Neutrophil (primary cell): ENCODE results near the gene MYO7B.

Source experiments
- H3K27ac ChIP-seq: fragments of 200-600 bp; sonication (generic); 2 replicates; pipeline ENCODE4 v1.5.1; 2016; ENCODE audit warnings: mild to moderate bottlenecking, moderate library complexity
- H3K27me3 ChIP-seq: fragments of 200-600 bp; sonication (generic); 2 replicates; pipeline ENCODE4 v1.6.0; 2016; ENCODE audit warnings: mild to moderate bottlenecking
- H3K36me3 ChIP-seq: fragments of 200-600 bp; sonication (generic); 2 replicates; pipeline ENCODE4 v1.5.1; 2017
- H3K4me1 ChIP-seq, 2 experiments: fragments of 200-600 bp in 1 of 2; sonication (generic) in 1 of 2; 1 replicate in 1 of 2; 2 replicates in 1 of 2; pipeline versions ENCODE4 v1.5.1 to v1.6.1; 2013 to 2016; ENCODE audit warnings: low read depth in 1 of 2, low read length in 1 of 2, mild to moderate bottlenecking in 1 of 2, moderate library complexity in 1 of 2; ENCODE audit not compliant: control insufficient read depth in 1 of 2, insufficient read depth in 1 of 2
- H3K4me3 ChIP-seq, 2 experiments: fragments of 200-600 bp in 1 of 2; sonication (generic) in 1 of 2; 1 replicate in 1 of 2; 2 replicates in 1 of 2; pipeline ENCODE4 v1.5.1; 2013 to 2016; ENCODE audit warnings: low read depth in 1 of 2, low read length in 1 of 2, mild to moderate bottlenecking in 1 of 2, moderate library complexity in 1 of 2
- H3K9me3 ChIP-seq: fragments of 200-600 bp; sonication (generic); 2 replicates; pipeline ENCODE4 v1.5.1; 2016
- CTCF ChIP-seq: fragments of 200-600 bp; sonication (generic); IDR thresholded peaks from 2 replicates; pipeline ENCODE4 v1.5.1; 2016; ENCODE audit warnings: antibody characterized with exemption

Gene MYO7B

GRCh38 chr2:127653421-127654083 lies 118.1 kb downstream of the MYO7B start:
- H3K36me3 ChIP-seq, result no peaks in the 10 kb centered on the region
- H3K4me3 ChIP-seq, result no peak overlapping the region
- H3K27me3 ChIP-seq, result no peaks in the 10 kb centered on the region
- peaks cover 9 to 10% of the 10 kb centered on the region in 2 experiments for H3K4me1 ChIP-seq
- H3K27ac ChIP-seq, result no peak overlapping the region
- TF ChIP-seq CTCF, result no peak
- H3K9me3 ChIP-seq, result no peaks in the 10 kb centered on the region

GRCh38 chr2:127654084-127654837 lies 118.8 kb downstream of the MYO7B start:
- no peak overlapping the region for H3K4me3 ChIP-seq
- H3K9me3 ChIP-seq, result no peaks in the 10 kb centered on the region
- H3K27ac ChIP-seq, result no peak overlapping the region
- TF ChIP-seq CTCF, result no peak
- no peaks in the 10 kb centered on the region for H3K27me3 ChIP-seq
- H3K36me3 ChIP-seq, result no peaks in the 10 kb centered on the region
- peaks cover 5 to 7% of the 10 kb centered on the region in 2 experiments for H3K4me1 ChIP-seq

GRCh38 chr2:127654838-127655175 lies 119.3 kb downstream of the MYO7B start:
- Histone ChIP-seq H3K36me3 (no peaks in the 10 kb centered on the region), H3K27ac (no peak overlapping the region), H3K4me3 (no peak overlapping the region), H3K9me3 (no peaks in the 10 kb centered on the region), H3K27me3 (no peaks in the 10 kb centered on the region), H3K4me1 (peaks cover 0 to 1% of the 10 kb centered on the region in 2 experiments)
- TF ChIP-seq CTCF, result no peak

- Histone ChIP-seq H3K4me1 (no peaks in the 10 kb centered on the region), H3K9me3 (no peaks in the 10 kb centered on the region), H3K4me3 (no peak overlapping the region), H3K36me3 (no peaks in the 10 kb centered on the region), H3K27ac (no peak overlapping the region), H3K27me3 (no peaks in the 10 kb centered on the region)
- no peak for TF ChIP-seq CTCF
Measured at GRCh38 chr2:127655209-127656073, 120.0 kb downstream of the MYO7B start.

- no peaks in the 10 kb centered on the region for H3K36me3 ChIP-seq
- no peak for TF ChIP-seq CTCF
- H3K4me3 ChIP-seq, result no peak overlapping the region
- no peak overlapping the region for H3K27ac ChIP-seq
- H3K9me3 ChIP-seq, result no peaks in the 10 kb centered on the region
- peaks cover 4% of the 10 kb centered on the region for H3K27me3 ChIP-seq
- no peaks in the 10 kb centered on the region for H3K4me1 ChIP-seq
Measured at GRCh38 chr2:127656569-127657231, 121.2 kb downstream of the MYO7B start.
